GM04503 (cell line): ENCODE results near the gene MARS1.
"Not testable (repeated sequence)": the region's sequence is repeated elsewhere in the genome, so short reads cannot be mapped to it uniquely, and the experiment has no call there.

ENCODE experiments used
- DNase-seq: peaks from one replicate; pipeline ENCODE4 v3.0.0-alpha.2; 2012; ENCODE audit warnings: low read depth

MARS1 gene

DNA sequence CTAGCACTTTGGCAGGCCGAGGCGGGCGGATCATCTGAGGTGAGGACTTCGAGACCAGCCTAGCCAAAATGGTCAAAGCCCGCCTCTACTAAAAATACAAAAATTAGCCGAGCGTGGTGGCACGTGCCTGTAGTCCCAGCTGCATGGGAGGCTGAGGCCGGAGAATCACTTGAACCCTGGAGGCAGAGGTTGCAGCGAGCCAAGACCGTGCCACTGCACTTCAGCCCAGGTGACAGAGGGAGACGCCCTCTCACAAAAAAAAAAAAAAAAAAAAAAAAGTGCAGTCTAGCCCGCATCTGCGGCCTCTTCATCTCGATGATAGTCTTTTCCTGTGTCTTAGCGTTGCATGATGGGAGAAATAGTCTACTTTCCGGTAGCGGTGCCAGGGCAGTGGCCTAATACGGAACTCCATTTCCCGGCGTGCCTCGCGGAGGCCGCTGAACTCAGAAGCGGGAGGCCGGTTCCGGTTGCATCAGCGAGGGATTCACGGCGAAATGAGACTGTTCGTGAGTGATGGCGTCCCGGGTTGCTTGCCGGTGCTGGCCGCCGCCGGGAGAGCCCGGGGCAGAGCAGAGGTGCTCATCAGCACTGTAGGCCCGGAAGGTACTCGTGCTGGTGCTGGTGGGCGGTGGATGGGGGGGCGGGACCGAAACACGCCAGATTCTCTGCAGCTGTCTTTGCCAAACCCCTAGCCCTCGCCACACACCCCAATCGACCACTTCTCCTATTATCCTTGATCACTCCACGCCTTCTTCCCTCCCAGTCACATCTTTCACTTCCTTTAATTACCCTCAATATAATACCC lies at the start of gene MARS1:
TSS of gene MARS1 (plus strand) at position 472 of the 805 bp plus-strand sequence. CDS start at position 495, 23 bp downstream.
- peak; percentile 91 for DNase-seq

DNA sequence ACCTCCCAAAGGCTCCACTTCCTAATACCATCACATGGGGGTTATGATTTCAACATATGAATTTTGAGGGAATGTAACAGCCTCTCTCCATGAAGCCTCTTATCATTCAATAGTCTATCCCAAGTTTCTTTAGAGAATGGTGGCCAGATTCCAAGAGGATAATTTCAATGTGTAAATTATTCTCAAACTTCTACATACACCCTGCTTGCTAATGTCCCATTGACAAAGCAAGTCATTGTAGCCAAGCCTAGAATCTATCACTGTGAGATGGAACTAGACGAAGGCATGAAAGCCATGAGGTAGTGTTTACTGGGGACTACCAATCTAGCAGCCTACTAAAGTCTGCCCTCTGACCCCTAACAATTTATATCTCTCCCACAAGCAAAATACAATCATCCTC lies 49.5 kb upstream of the MARS1 start:
- no peak for DNase-seq

- no peak for DNase-seq
Measured at GRCh38 chr12:57439762-57440266, 48.1 kb upstream of the MARS1 start.

- not testable (repeated sequence) for DNase-seq
Measured at GRCh38 chr12:57441393-57441792, 46.5 kb upstream of the MARS1 start.

- no peak for DNase-seq
Measured at GRCh38 chr12:57441846-57442427, 45.9 kb upstream of the MARS1 start.

- not testable (repeated sequence) for DNase-seq
Measured at GRCh38 chr12:57444337-57444736, 43.5 kb upstream of the MARS1 start.

DNA sequence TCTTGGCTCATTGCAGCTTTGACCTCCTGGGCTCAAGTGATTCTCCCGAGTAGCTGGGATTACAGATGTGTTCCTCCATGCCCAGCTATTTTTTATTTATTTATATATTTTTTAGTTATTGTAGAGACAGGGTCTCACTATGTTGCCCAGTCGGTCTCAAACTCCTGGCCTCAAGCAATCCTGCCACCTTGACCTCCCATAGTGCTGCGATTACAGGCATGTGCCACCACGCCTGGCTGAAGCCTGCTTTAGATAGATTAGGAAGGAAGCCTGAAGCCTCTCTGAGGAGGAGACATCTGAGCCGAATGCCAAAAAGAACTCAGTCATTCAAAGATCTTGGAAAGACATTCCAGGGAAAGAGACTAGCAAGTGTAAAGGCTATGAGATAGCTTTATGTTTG lies 43.1 kb upstream of the MARS1 start:
- DNase-seq = no peak

GRCh38 chr12:57446292-57446960 lies 41.4 kb upstream of the MARS1 start:
- DNase-seq = no peak

GRCh38 chr12:57448669-57449068 lies 39.2 kb upstream of the MARS1 start:
- no peak for DNase-seq

GRCh38 chr12:57449375-57449774 lies 38.5 kb upstream of the MARS1 start:
- no peak for DNase-seq

DNA sequence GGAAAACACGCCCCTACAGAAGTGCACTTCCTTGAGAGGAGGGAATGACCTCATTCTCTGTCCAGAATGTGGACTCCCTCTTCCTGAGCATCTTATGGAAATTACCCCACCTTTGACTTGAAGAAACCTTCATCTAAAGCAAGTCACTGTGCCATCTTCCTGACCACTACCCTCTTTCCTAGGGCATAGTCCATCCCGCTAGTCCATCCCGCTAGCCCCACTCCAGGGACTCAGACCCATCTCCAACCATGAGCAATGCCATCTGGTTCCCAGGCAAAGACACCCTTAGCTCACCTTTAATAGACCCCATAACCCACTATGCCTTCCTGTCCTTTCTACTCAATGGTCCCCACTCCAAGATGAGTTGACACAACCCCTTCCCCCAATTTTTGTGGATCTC lies 37.8 kb upstream of the MARS1 start:
- DNase-seq = no peak

DNA sequence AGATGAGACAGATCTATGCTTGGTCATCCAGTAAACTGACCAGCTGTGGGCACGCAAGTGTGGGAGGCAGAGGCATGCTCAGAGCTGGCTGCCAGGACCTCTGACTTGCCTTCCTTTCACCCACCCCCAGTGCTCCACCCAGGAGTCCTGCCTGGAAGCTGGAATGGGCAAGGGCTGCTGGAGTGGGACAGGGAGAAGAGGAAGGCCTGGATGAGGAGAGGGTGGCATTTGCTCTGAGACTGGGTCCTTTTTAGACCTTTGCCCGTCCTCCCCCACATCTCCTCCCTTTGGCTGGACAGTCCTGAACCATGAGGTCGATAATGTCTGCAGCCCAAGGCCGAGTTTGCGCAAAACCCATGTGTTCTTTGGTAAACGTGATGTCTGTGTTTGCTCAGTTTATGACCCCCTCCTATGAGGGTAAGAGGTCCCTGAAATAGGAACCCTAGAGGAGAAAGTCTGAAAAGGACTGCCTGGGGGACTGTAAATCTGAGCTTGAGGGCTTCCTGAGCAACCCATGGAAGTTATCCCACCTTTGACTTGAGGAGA lies 36.6 kb upstream of the MARS1 start:
- no peak for DNase-seq

GRCh38 chr12:57452181-57452936 lies 35.5 kb upstream of the MARS1 start:
- peak; percentile 66 for DNase-seq

- DNase-seq = no peak
Measured at GRCh38 chr12:57452937-57453509, 34.8 kb upstream of the MARS1 start.

DNA sequence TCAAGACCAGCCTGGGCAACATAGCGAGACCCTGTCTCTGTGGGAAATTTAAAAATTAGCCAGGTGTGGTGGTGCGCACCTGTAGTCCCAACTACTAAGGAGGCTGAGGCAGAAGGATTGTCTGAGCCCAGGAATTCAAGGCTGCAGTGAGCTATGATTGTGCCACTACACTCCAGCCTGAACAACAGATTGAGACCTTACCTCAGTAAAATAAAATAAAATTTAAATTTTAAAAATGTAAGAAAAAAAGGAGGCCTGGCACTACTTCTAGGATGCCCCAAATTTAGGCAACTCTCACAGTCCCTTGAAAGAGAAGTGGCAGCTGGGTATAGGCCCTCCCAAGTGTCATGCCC lies 33.7 kb upstream of the MARS1 start:
- DNase-seq = no peak

DNA sequence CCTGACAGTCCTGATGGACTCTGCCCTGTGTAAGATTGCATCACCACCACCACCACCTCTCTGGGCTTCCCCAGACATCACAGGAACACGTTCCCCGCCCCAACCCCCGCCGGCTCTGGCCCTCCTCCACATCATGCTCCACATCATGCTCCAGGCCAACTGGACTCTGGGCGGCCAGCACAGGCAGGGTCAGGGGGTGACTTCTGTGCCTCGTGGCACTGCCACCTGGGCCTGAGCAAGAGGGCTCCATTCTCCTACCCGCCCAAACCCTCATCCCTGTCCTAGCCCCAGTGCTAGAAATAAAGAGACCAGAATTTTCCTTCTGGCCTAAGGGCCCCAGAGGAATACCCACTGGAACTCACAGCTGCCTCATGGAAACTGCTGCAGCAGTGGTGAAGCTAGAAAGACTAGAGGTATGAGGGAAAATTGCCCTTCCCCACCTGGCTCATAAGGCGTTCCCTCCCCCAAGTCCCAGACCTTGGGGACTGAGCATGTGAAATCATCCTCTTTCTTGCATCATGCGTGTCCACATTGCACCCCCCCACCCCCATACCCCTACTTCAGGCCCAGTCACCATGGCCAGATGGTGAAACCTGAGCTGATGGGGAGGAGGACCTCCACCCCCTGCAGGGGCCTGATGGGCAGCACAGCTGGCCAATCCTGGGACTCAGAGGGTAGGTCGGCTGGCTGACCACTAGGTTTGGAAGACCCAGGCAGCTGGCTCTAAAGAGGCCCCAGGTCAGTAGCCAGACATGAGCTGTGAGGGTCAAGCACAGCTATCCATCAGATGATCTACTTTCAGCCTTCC lies 33.1 kb upstream of the MARS1 start, which contains the start of gene INHBE:
TSS of gene INHBE (plus strand) at position 742 of the 808 bp plus-strand sequence. CDS start 230 bp downstream, outside the sequence.
- DNase-seq = no peak

DNA sequence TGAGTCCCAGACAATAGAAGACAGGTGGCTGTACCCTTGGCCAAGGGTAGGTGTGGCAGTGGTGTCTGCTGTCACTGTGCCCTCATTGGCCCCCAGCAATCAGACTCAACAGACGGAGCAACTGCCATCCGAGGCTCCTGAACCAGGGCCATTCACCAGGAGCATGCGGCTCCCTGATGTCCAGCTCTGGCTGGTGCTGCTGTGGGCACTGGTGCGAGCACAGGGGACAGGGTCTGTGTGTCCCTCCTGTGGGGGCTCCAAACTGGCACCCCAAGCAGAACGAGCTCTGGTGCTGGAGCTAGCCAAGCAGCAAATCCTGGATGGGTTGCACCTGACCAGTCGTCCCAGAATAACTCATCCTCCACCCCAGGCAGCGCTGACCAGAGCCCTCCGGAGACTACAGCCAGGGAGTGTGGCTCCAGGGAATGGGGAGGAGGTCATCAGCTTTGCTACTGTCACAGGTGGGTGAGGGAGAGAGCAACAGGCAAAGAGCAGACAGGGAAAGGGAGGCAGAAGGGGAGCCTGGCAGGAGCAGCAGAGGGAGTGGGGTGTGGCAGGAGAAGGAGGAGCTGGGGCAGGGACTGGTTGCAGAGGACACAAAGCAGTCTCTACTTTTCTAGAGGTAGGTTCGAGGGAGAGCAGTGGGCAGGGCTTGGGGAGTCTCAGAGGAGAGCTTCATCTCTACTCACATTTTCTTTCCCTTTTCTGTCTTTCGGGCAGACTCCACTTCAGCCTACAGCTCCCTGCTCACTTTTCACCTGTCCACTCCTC lies 32.3 kb upstream of the MARS1 start:
- DNase-seq = no peak

GRCh38 chr12:57456145-57456700 lies 31.6 kb upstream of the MARS1 start:
- no peak for DNase-seq

- no peak for DNase-seq
Measured at GRCh38 chr12:57456737-57457490, 31.0 kb upstream of the MARS1 start.
